Ectodermal cell (in vitro differentiated cells): ENCODE results near the gene AMBRA1.
A peak's percentile ranks its signal among the peaks of the same experiment; 100 is the strongest.

Experiments used
- H3K27ac ChIP-seq: 2 replicates; pipeline ENCODE4 v1.7.0; 2013; ENCODE audit warnings: mild to moderate bottlenecking, low read depth, low read length; ENCODE audit not compliant: insufficient read depth, poor library complexity, severe bottlenecking
- H3K27me3 ChIP-seq: 2 replicates; pipeline ENCODE4 v1.7.0; 2013; ENCODE audit warnings: mild to moderate bottlenecking, low read length; ENCODE audit not compliant: insufficient read depth, control insufficient read depth, poor library complexity, severe bottlenecking
- H3K36me3 ChIP-seq: one replicate; pipeline ENCODE4 v1.7.0; 2013; ENCODE audit warnings: low read length; ENCODE audit not compliant: control insufficient read depth, insufficient read depth
- H3K4me1 ChIP-seq: one replicate; pipeline ENCODE4 v1.7.0; 2013; ENCODE audit warnings: low read length; ENCODE audit not compliant: control insufficient read depth, insufficient read depth
- H3K4me3 ChIP-seq: 2 replicates; pipeline ENCODE4 v1.7.0; 2013; ENCODE audit warnings: low read depth, low read length, control low read depth; ENCODE audit not compliant: insufficient read depth
- H3K9me3 ChIP-seq: 2 replicates; pipeline ENCODE4 v1.7.0; 2013; ENCODE audit warnings: mild to moderate bottlenecking, low read length, moderate library complexity; ENCODE audit not compliant: control insufficient read depth
- WGBS, 2 experiments: methylation state at CpG; one replicate each; pipeline ENCODE4 v1.1.7; 2013; ENCODE audit warnings: missing lambda C conversion rate in 2 of 2; 5-methylcytosine and 5-hydroxymethylcytosine counted together

Gene AMBRA1

GRCh38 chr11:46457021-46457420, 136.8 kb downstream of the AMBRA1 start:
- Histone ChIP-seq H3K9me3 (no peaks in the 10 kb centered on the region), H3K4me1 (peaks cover 46% of the 10 kb centered on the region), H3K27ac (peak overlapping the region; percentile 2), H3K36me3 (no peaks in the 10 kb centered on the region), H3K4me3 (no peak overlapping the region), H3K27me3 (no peaks in the 10 kb centered on the region)
- whole genome bisulfite sequencing, 2 experiments, result 71 to 74% methylated on average over 2 to 3 of the region's 3 CpGs

- peak overlapping the region; percentile 21 for H3K27ac ChIP-seq
- no peaks in the 10 kb centered on the region for H3K27me3 ChIP-seq
- H3K36me3 ChIP-seq, result no peaks in the 10 kb centered on the region
- 24 to 32% methylated on average over 8 of the region's 8 CpGs for WGBS, 2 experiments
- no peak overlapping the region for H3K4me3 ChIP-seq
- H3K4me1 ChIP-seq, result peaks cover 42% of the 10 kb centered on the region
- no peaks in the 10 kb centered on the region for H3K9me3 ChIP-seq
Observed at GRCh38 chr11:46456269-46457001, 137.4 kb downstream of the AMBRA1 start.

- Histone ChIP-seq H3K4me3 (no peak overlapping the region), H3K4me1 (peaks cover 38% of the 10 kb centered on the region), H3K36me3 (no peaks in the 10 kb centered on the region), H3K27me3 (no peaks in the 10 kb centered on the region), H3K27ac (peak overlapping the region; percentile 13), H3K9me3 (no peaks in the 10 kb centered on the region)
- 90% methylated on average over 1 of the region's 1 CpG; no CpG with 5 or more reads in 1 of the 2 experiments for WGBS, 2 experiments
Observed at GRCh38 chr11:46455834-46456233, 138.0 kb downstream of the AMBRA1 start.

- Histone ChIP-seq H3K27ac (no peak overlapping the region), H3K4me3 (no peak overlapping the region), H3K36me3 (no peaks in the 10 kb centered on the region), H3K9me3 (no peaks in the 10 kb centered on the region), H3K4me1 (peaks cover 30% of the 10 kb centered on the region), H3K27me3 (no peaks in the 10 kb centered on the region)
- 89 to 94% methylated on average over 3 to 4 of the region's 4 CpGs for WGBS, 2 experiments
Observed at GRCh38 chr11:46452918-46453517, 140.8 kb downstream of the AMBRA1 start.

- H3K9me3 ChIP-seq, result no peaks in the 10 kb centered on the region
- H3K27ac ChIP-seq, result no peak overlapping the region
- no peaks in the 10 kb centered on the region for H3K27me3 ChIP-seq
- no peaks in the 10 kb centered on the region for H3K36me3 ChIP-seq
- no peak overlapping the region for H3K4me3 ChIP-seq
- peaks cover 18% of the 10 kb centered on the region for H3K4me1 ChIP-seq
Observed at GRCh38 chr11:46451759-46452158, 142.1 kb downstream of the AMBRA1 start.

GRCh38 chr11:46450846-46451477, 142.9 kb downstream of the AMBRA1 start:
- no peak overlapping the region for H3K27ac ChIP-seq
- 94 to 95% methylated on average over 2 of the region's 3 CpGs for WGBS, 2 experiments

GRCh38 chr11:46447544-46447943, 146.3 kb downstream of the AMBRA1 start:
- Histone ChIP-seq H3K9me3 (no peaks in the 10 kb centered on the region), H3K4me1 (peaks cover 6% of the 10 kb centered on the region), H3K27me3 (no peaks in the 10 kb centered on the region), H3K4me3 (no peak overlapping the region), H3K27ac (no peak overlapping the region), H3K36me3 (no peaks in the 10 kb centered on the region)
- 95 to 97% methylated on average over 2 of the region's 2 CpGs for WGBS, 2 experiments

More at GRCh38 chr11:46450846-46451477, 142.9 kb downstream of the AMBRA1 start:
- no peaks in the 10 kb centered on the region for H3K27me3 ChIP-seq
- peaks cover 13% of the 10 kb centered on the region for H3K4me1 ChIP-seq
- no peaks in the 10 kb centered on the region for H3K36me3 ChIP-seq
- no peak overlapping the region for H3K4me3 ChIP-seq
- no peaks in the 10 kb centered on the region for H3K9me3 ChIP-seq

- 61 to 76% methylated on average over 3 to 4 of the region's 4 CpGs for WGBS, 2 experiments
- Histone ChIP-seq H3K4me3 (no peak overlapping the region), H3K27ac (no peak overlapping the region), H3K36me3 (no peaks in the 10 kb centered on the region), H3K4me1 (peaks cover 4% of the 10 kb centered on the region), H3K9me3 (no peaks in the 10 kb centered on the region), H3K27me3 (no peaks in the 10 kb centered on the region)
Observed at GRCh38 chr11:46445920-46446771, 147.7 kb downstream of the AMBRA1 start.

GRCh38 chr11:46445192-46445919, 148.5 kb downstream of the AMBRA1 start:
- H3K9me3 ChIP-seq, result no peaks in the 10 kb centered on the region
- no peaks in the 10 kb centered on the region for H3K36me3 ChIP-seq
- peaks cover 4% of the 10 kb centered on the region for H3K4me1 ChIP-seq
- H3K27me3 ChIP-seq, result no peaks in the 10 kb centered on the region
- H3K4me3 ChIP-seq, result no peak overlapping the region
- 90 to 93% methylated on average over 2 to 4 of the region's 4 CpGs for WGBS, 2 experiments
- no peak overlapping the region for H3K27ac ChIP-seq
